ENCODE results near the gene STPG2.

Gene STPG2

DNA sequence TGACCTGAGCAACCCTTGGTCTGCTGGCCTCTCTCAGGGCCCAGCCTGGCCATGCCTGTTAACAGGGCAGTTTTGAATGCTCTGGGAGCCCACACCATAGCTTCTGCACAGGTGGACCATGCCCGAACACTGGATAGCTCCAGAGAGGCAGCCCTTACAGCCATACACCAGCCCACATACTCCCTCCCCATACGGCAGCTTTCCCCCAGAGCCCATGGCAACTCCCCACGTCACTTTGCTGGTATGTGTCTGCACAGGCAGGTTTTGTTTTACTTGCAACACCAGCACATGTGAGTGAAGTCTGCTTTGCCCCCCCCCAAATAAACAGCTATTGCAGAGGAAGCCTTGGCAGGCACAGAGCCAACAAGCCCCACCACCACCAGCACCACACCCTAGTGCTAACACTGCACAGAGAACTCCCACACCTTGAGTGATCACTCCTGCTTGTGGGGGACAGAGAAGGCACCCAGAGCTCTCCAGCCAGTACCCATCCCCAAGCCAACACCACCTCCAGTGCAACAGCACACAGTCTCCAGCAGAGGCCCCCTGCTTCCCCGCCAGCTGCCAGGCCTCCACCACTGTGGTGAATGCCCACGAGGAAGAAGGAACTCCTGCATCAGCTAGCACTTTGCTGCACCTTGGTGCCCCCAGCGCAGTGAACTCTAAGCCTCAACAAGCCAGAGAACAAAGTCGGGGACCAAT lies 87.3 kb downstream of the STPG2 start:
- TF ChIP-seq, protein P1, sequence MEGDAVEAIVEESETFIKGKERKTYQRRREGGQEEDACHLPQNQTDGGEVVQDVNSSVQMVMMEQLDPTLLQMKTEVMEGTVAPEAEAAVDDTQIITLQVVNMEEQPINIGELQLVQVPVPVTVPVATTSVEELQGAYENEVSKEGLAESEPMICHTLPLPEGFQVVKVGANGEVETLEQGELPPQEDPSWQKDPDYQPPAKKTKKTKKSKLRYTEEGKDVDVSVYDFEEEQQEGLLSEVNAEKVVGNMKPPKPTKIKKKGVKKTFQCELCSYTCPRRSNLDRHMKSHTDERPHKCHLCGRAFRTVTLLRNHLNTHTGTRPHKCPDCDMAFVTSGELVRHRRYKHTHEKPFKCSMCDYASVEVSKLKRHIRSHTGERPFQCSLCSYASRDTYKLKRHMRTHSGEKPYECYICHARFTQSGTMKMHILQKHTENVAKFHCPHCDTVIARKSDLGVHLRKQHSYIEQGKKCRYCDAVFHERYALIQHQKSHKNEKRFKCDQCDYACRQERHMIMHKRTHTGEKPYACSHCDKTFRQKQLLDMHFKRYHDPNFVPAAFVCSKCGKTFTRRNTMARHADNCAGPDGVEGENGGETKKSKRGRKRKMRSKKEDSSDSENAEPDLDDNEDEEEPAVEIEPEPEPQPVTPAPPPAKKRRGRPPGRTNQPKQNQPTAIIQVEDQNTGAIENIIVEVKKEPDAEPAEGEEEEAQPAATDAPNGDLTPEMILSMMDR (IDR thresholded peaks at IDR 0.05; ENCODE audit: control insufficient read depth, insufficient read depth, low read depth, low read length, missing control alignments), result no peak
- H3K4me3 ChIP-seq (ENCODE audit: control insufficient read depth, low read depth, low read length), result no peak overlapping the region
- no peak for DNase-seq (ENCODE audit: low read depth)

DNA sequence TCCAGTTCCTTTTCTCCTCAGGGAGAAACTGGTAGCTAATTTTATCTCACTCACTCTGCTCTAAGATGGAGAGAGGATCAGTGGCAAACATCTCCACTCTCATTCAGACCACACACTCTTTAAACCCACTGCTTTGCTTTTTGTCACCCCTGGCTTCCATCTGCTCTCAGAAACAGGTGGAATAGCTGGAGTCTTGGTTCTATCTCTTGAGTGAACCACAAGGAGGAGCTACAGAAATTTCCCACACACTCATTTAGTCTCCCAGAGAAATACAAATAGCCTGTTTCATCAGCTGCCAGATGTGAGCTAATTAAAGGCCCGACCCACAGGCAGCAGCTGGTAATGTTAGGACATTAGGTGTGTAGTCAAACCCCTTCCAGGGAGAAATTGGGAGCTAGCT lies 96.6 kb downstream of the STPG2 start:
- TF ChIP-seq, protein P1 (IDR thresholded peaks at IDR 0.05; ENCODE audit: control insufficient read depth, insufficient read depth, low read depth, low read length, missing control alignments), result no peak
- no peak overlapping the region for H3K4me3 ChIP-seq (ENCODE audit: control insufficient read depth, low read depth, low read length)
- no peak for DNase-seq (ENCODE audit: low read depth)

DNA sequence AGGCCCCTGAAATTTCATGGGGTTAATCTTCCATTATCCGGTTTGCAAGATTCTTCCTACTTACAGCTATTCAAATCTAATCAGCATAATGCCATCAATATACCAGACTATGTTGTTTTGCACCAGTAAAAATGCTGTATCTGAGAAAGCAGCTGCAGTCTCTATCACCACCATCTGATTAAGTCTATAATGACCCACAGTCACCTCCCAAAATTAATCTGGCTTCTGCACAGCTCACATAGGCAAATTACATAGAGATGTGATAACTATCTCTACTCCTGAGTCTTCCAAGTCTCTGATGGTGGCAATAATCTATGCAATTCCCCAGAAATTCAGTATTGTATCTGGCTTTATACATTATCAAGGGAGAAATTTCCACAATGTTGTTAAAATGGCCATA lies 113.2 kb downstream of the STPG2 start:
- H3K4me3 ChIP-seq (ENCODE audit: control insufficient read depth, low read depth, low read length), result no peak overlapping the region
- TF ChIP-seq, protein P1 (IDR thresholded peaks at IDR 0.05; ENCODE audit: control insufficient read depth, insufficient read depth, low read depth, low read length, missing control alignments), result no peak
- no peak for DNase-seq (ENCODE audit: low read depth)

DNA sequence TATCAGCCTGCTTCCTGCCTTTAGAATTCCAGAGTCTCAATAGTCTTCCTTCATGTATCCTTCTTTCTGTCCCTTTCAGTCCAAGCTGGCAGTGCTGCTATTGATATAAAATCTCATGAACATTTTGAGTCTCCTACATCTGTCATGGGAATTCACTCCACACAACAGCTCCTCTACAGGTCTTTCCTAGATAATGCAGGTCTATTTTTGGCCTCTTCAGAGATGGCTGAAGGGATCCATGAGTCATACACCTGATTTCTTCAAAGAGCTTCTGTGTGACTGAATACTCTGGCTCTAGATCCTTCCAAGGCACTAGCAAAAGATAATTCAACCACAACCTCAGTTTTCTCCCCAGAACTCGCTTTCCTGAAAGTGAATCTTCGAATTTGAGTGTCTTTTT lies 115.4 kb downstream of the STPG2 start:
- DNase-seq (ENCODE audit: low read depth), result no peak
- no peak overlapping the region for H3K4me3 ChIP-seq (ENCODE audit: control insufficient read depth, low read depth, low read length)
- TF ChIP-seq, protein P1 (IDR thresholded peaks at IDR 0.05; ENCODE audit: control insufficient read depth, insufficient read depth, low read depth, low read length, missing control alignments), result no peak

DNA sequence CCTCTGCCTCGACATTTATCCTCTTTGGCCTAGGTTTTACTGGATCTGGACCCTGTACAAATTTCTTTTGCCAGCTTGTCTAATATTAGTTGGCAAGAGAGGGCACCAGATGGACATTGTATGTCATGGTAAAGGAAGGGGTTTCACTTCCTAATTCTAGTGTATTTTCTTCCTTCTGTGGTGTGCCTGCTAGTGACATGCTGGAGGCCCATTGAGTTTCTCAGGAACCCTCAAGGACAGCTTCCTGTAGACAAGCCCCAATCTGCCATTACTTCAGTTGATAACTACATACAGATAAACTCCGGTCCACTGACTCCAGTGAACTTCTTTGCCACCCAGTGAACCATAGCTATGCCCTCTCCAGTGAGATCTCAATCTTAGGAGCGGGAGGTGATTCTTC lies 116.9 kb downstream of the STPG2 start:
- no peak for DNase-seq (ENCODE audit: low read depth)
- TF ChIP-seq, protein P1 (IDR thresholded peaks at IDR 0.05; ENCODE audit: control insufficient read depth, insufficient read depth, low read depth, low read length, missing control alignments), result no peak

DNA sequence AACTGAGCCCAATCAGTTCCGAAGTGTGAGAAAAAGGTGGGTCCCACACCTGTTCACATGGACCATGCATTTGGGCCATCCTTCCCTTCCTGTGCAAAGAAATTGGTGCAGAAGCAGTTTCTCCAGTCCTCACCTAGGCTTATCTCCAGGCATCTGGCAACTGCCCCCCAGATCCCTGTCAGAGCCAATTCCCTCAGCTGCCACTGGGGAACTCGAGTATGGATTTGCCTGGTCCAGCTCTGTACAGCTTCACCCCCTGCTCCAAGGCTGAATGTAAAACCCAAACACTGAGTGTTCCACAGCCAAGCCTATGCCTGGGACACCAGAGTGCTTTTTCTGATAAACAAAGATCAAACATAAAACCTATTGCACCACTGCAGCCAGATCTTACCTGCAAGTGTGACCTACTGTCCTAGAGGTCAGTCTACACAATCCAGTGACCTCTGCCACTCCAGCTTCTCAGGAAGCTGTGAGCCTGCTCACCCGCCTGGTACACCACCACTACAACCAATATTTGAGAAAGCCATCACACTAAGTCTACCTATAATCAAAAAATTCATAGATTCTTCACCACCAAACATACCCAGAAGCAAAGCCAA lies 136.4 kb downstream of the STPG2 start:
- H3K4me3 ChIP-seq (ENCODE audit: control insufficient read depth, low read depth, low read length), result no peak overlapping the region
- no peak for DNase-seq (ENCODE audit: low read depth)
- TF ChIP-seq, protein P1 (IDR thresholded peaks at IDR 0.05; ENCODE audit: control insufficient read depth, insufficient read depth, low read depth, low read length, missing control alignments), result no peak

More for the DNA sequence above, 116.9 kb downstream of the STPG2 start:
- H3K4me3 ChIP-seq (ENCODE audit: control insufficient read depth, low read depth, low read length), result no peak overlapping the region
